Skeletal muscle satellite cell (primary cell): ENCODE results near the gene HSFX4.
"Not testable (repeated sequence)": the region's sequence is repeated elsewhere in the genome, so short reads cannot be mapped to it uniquely, and the experiment has no call there.

Experiments used
- H3K27me3 ChIP-seq: 2 replicates; pipeline ENCODE4 v1.7.0; 2013; ENCODE audit warnings: low read length; ENCODE audit not compliant: control insufficient read depth, insufficient read depth
- H3K36me3 ChIP-seq: 2 replicates; pipeline ENCODE4 v1.7.0; 2013; ENCODE audit warnings: mild to moderate bottlenecking, control low read depth, low read length; ENCODE audit not compliant: insufficient read depth
- H3K4me1 ChIP-seq: 2 replicates; pipeline ENCODE4 v1.7.0; 2013; ENCODE audit warnings: low read length; ENCODE audit not compliant: control insufficient read depth, insufficient read depth
- H3K4me2 ChIP-seq: 2 replicates; pipeline ENCODE4 v1.7.0; 2013; ENCODE audit warnings: mild to moderate bottlenecking, low read length
- H3K4me3 ChIP-seq: 2 replicates; pipeline ENCODE4 v1.7.0; 2013; ENCODE audit warnings: low read length
- H3K9ac ChIP-seq: 2 replicates; pipeline ENCODE4 v1.7.0; 2013; ENCODE audit warnings: mild to moderate bottlenecking, low read depth, low read length, moderate library complexity
- H3K9me3 ChIP-seq: replicated peaks from 2 replicates; pipeline ENCODE4 v1.7.0; 2013; ENCODE audit warnings: mild to moderate bottlenecking, control low read depth, low read length

The HSFX4 gene

GRCh38 chrX:149938881-149939654 is 9.7 kb downstream of the HSFX4 start:
- Histone ChIP-seq H3K27me3 (no peaks in the 10 kb centered on the region), H3K4me1 (no peaks in the 10 kb centered on the region), H3K4me3 (peak overlapping the region; percentile 53), H3K4me2 (no peak overlapping the region), H3K9ac (peak overlapping the region; percentile 94), H3K9me3 (no peaks in the 10 kb centered on the region), H3K36me3 (peaks cover 3% of the 10 kb centered on the region)

DNA sequence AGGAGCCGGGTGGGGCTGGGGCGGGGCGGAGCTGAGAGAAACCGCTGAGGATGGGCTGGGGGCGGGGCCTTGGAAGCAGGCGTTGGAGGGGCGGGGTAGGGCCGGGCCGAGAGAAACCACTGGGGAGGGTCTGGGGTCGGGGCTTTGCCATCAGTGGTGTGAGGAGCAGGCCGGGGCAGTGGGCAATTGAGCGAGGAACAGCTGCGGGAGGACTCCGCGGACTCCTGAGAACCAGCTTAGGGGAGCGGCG is 10.2 kb downstream of the HSFX4 start:
- H3K9me3 ChIP-seq = no peaks in the 10 kb centered on the region
- no peaks in the 10 kb centered on the region for H3K4me1 ChIP-seq
- peak overlapping the region; percentile 82 for H3K4me2 ChIP-seq
- H3K36me3 ChIP-seq = peaks cover 3% of the 10 kb centered on the region
- H3K4me3 ChIP-seq = peak overlapping the region; percentile 79
- H3K9ac ChIP-seq = peak overlapping the region; percentile 94
- no peaks in the 10 kb centered on the region for H3K27me3 ChIP-seq

- Histone ChIP-seq H3K9ac (peak overlapping the region; percentile 94), H3K4me2 (peak overlapping the region; percentile 82), H3K27me3 (no peaks in the 10 kb centered on the region), H3K9me3 (no peaks in the 10 kb centered on the region), H3K4me1 (no peaks in the 10 kb centered on the region), H3K36me3 (peaks cover 3% of the 10 kb centered on the region), H3K4me3 (peak overlapping the region; percentile 79)
These were observed 10.7 kb downstream of the HSFX4 start for GRCh38 chrX:149939905-149940673.

- not testable (repeated sequence) for H3K27me3 ChIP-seq, H3K36me3 ChIP-seq, H3K9me3 ChIP-seq, H3K4me1 ChIP-seq, H3K9ac ChIP-seq
- Histone ChIP-seq H3K4me3 (peak overlapping the region; percentile 51), H3K4me2 (peak overlapping the region; percentile 81)
These were observed 11.3 kb downstream of the HSFX4 start for GRCh38 chrX:149940674-149941024.

DNA sequence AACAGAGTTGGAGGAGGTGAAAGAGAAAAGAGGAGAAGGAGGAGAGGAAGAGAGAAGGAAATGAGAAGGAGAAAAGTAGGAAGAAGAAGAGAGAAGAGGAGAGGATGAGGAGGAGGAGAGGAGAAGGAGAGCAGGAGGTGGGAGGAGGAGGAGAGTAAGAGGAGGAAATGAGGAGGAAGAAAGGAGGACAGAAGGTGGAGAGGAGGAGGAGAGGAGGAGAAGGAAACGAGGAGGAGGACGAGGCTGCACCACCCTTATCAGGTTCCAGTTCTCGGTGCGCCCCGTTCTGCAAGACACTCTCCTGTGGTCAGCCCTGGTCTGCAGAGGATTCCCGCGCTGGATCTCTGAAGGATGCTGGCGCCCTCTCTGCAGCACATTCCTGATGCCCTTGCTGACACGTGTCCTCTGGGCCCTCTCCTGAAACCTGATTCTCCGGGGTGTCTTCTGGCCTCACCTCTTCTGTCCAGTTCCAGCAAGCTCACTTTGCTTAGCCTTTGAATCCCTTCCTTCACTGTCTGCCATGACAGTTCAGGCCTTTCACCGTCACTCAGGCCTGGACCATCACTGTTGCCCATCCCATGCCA is 15.8 kb downstream of the HSFX4 start:
- not testable (repeated sequence) for H3K4me1 ChIP-seq, H3K4me3 ChIP-seq, H3K9me3 ChIP-seq, H3K27me3 ChIP-seq, H3K4me2 ChIP-seq, H3K9ac ChIP-seq, H3K36me3 ChIP-seq

DNA sequence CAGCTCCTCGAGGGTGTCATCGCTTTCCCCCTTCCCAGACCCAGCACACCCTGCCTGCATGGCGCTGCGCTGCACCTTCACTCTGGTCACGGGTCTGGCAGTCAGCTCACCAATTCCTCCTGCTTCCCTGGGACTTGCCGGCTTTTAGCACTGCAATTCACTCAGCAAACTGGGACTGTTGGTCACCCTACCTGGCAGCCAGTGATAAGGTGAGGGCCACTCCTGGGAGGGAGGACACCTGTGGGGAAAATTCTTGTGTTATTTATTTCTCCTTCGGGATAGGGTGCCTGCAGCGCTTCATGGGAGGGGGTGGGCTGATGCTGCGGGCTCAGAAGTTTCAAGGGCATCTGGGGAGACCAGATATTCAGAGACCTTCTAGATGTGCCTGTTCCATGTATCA is 16.4 kb downstream of the HSFX4 start:
- H3K4me1 ChIP-seq, H3K9ac ChIP-seq, H3K4me2 ChIP-seq, H3K36me3 ChIP-seq, H3K27me3 ChIP-seq, H3K9me3 ChIP-seq, H3K4me3 ChIP-seq: not testable (repeated sequence)

- not testable (repeated sequence) for H3K27me3 ChIP-seq
These were observed 17.6 kb downstream of the HSFX4 start for GRCh38 chrX:149946932-149947331.

DNA sequence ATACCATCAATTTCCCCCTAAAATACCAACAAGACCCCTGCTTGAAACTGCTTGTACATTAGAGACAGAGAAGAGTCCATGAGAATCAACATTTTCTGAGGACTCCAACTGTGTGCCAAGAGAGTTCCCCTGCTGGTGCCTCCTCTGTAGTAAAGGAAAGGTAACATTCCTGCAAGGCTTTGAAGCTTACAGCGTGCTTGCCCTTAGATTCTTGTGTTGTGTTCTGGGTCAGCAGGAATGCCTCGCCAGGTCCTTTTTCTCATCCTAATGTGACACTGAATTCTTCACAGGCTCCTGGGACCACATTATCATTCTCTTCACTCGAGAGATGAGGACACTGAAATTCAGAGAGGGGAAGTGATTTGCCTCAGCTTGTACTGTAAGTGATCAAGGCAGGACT is 18.6 kb downstream of the HSFX4 start:
- H3K4me1 ChIP-seq = no peaks in the 10 kb centered on the region
- no peak overlapping the region for H3K4me3 ChIP-seq
- no peak overlapping the region for H3K4me2 ChIP-seq
- H3K27me3 ChIP-seq = no peaks in the 10 kb centered on the region
- H3K9ac ChIP-seq = no peak overlapping the region
- no peaks in the 10 kb centered on the region for H3K9me3 ChIP-seq
- H3K36me3 ChIP-seq = peaks cover 8% of the 10 kb centered on the region

More at GRCh38 chrX:149946932-149947331, 17.6 kb downstream of the HSFX4 start:
- not testable (repeated sequence) for H3K9me3 ChIP-seq, H3K4me3 ChIP-seq, H3K36me3 ChIP-seq, H3K4me1 ChIP-seq, H3K9ac ChIP-seq, H3K4me2 ChIP-seq

- Histone ChIP-seq H3K27me3 (no peaks in the 10 kb centered on the region), H3K4me1 (no peaks in the 10 kb centered on the region), H3K36me3 (peaks cover 4% of the 10 kb centered on the region), H3K9me3 (no peaks in the 10 kb centered on the region), H3K9ac (no peak overlapping the region), H3K4me3 (no peak overlapping the region), H3K4me2 (no peak overlapping the region)
These were observed 20.5 kb downstream of the HSFX4 start for GRCh38 chrX:149949743-149950436.

DNA sequence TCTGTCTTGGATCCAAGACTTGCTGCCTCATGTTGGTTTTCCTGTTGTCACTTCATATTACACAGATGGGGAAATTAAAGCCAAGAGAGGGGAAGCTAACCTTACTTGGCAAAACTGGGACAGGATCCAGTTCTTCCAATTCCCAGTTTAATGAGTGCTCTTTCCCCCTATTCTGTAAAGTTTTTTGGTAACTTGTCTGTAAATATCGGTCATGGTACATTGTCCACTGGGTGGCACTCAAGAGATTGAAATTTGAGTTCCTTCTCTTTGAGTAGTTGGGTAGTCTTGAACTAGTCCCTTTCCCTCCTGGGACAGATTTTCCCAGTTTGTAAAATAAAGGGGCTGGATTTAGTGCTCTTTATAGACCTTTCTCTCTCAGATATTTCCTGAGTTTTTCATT is 21.3 kb downstream of the HSFX4 start:
- no peak overlapping the region for H3K9ac ChIP-seq
- H3K36me3 ChIP-seq = peaks cover 4% of the 10 kb centered on the region
- H3K4me3 ChIP-seq = no peak overlapping the region
- H3K4me2 ChIP-seq = no peak overlapping the region
- no peaks in the 10 kb centered on the region for H3K27me3 ChIP-seq
- H3K4me1 ChIP-seq = no peaks in the 10 kb centered on the region
- H3K9me3 ChIP-seq = no peaks in the 10 kb centered on the region

- Histone ChIP-seq H3K27me3 (no peaks in the 10 kb centered on the region), H3K9me3 (no peaks in the 10 kb centered on the region)
These were observed 32.2 kb downstream of the HSFX4 start for GRCh38 chrX:149961572-149961971.

More at GRCh38 chrX:149961572-149961971, 32.2 kb downstream of the HSFX4 start:
- Histone ChIP-seq H3K9ac (no peak overlapping the region), H3K4me1 (peaks cover 3% of the 10 kb centered on the region), H3K4me2 (no peak overlapping the region), H3K36me3 (no peaks in the 10 kb centered on the region), H3K4me3 (no peak overlapping the region)
